ENCODE data around the gene GLB1L3.

The GLB1L3 gene

DNA sequence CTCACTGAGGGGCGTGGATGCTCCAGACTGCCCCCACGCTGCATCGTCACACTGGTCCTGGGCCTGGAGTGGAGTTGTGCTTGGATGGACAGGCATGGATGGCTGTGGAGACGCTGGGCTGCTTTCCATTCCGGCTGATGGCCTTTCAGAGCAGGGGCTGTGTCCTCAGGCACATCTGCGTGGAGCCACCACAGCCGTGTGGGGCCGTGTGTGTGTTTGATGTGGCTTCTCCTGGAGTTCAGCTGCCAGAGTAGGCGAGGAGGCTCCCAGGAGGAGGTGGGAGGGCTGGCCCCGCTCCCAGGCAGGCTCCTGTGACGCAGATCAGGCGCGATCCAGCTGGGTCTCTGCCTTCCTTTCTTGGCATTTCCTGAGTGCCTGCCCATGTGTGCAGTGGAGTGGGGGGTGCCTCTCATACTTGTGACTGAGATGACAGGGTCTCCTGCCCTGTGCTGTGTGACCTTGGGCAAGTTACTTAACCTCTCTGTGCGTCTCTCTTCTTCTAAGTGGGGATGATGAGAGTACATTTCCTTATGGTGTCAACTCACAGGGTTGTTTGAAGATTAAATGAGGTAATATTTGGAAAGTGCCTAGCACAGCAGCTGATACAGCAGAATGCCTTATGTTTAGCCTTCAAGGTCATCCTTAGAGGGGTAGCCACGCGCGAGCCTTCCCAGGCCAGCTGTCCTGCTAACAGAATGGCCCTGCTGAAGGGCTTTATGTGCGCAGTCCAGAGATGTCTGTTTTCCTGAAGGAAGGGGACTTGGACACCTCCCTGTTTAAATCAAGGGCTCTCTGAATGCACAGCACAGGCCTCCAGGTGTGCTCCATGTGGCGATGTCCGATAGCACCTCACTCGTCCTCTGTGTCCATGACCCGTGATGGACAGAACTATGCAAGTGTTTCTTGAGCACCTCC is 89.1 kb downstream of the GLB1L3 start:
- DNase-seq = no peak

DNA sequence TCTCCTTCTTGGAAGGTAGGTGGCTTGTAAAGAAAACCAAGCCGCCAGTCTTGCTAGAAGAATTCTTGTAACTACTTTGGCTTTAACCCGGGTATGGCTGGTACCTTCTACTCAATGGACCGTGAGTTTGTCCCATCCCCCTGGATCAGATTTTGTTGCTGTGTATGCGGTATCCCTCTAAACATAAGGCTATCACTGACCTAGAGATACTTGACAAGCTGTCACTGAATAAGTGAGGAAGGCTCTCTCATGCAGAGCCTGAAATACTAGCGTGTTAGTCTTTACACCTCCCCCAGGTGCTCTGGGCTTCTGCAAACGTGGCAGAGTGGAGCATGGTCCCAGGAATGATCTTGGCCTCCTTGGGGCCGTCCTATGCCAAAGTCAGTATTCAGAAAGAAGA is 90.1 kb downstream of the GLB1L3 start:
- no peak for DNase-seq

DNA sequence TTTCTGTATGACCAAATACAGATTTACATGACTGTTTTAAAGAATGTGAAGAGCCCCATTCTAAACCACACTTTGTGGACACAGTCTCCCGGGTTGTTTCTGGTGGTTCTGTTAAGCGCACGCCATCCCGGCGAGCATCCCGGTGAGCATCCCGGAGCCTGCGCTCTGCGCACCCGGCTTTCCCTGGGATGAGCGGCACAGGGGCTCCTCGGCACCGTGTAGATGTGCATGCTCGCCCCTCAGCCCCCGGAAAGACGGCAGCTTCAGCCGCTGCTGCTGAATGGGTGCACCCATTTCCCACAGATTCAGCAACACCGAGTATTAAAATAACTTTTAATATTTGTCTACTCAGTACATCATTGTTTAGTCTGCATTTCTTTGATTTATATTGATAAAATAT is 91.6 kb downstream of the GLB1L3 start:
- DNase-seq = no peak
